ENCODE results near the gene AVPR2. TPM values are rescaled to one million over a fixed set of nuclear protein-coding genes. Genes with fewer than 3 reads are reported as not detected.

AVPR2 gene
- total RNA-seq, 1 experiment from 2014 or later, result not detected

DNA sequence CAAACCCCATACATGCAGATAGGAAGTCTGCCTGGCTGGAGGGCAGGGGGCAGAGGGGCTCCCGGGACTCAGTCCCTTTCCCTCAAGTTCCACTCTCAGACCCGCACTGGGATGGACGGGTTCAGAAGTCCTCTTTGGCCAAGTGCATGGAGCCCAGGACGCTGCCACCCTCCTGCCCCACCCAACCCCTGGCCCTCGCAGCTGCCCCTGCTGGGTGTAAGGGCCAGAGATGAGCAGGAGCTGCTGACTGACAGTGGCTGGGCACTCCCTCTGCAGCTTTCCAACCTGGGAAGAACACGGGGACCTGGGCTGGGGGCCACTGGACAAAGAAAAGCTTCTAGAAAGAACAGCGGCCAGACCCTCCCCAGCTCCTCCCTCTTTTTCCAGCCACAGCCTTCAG lies 21.9 kb upstream of the AVPR2 start:
- Histone ChIP-seq H2AFZ (ENCODE audit: low read depth, low read length, poor library complexity, severe bottlenecking) (no peak overlapping the region), H3K4me1 (ENCODE audit: control insufficient read depth in 1 of 2, insufficient read depth in 2 of 2, low read length in 2 of 2) (peaks cover 9 to 37% of the 10 kb centered on the region in 2 experiments), H3K27ac (ENCODE audit: low read depth, low read length) (no peak overlapping the region), H3K9ac (ENCODE audit: low read length) (no peak overlapping the region), H4K20me1 (ENCODE audit: insufficient read depth) (no peaks in the 10 kb centered on the region), H3K9me2 (ENCODE audit: insufficient read depth) (no peaks in the 10 kb centered on the region), H3K4me2 (ENCODE audit: low read length) (peak overlapping the region; percentile 17; the same call in 1 of the 2 replicates), H3K79me2 (ENCODE audit: insufficient read depth, low read length) (no peaks in the 10 kb centered on the region), H3K4me3 (replicated peaks in 1 of 2; ENCODE audit: low read depth in 1 of 2, low read length in 2 of 2) (no peak overlapping the region), H3K36me3 (ENCODE audit: control insufficient read depth in 1 of 2, insufficient read depth in 2 of 2, low read length in 2 of 2) (no peaks in the 10 kb centered on the region), H3K27me3 (ENCODE audit: insufficient read depth, low read length) (no peaks in the 10 kb centered on the region), H3K9me3 (ENCODE audit: control insufficient read depth in 1 of 2, insufficient read depth in 1 of 2, low read depth in 1 of 2, low read length in 2 of 2) (no peaks in the 10 kb centered on the region)
- BruUV-seq (replicated peaks), result no TSS peak
- ChIA-PET RAD21 (ENCODE audit: low non-redundant PET in 1 of 2, low total read pairs in 2 of 2, uncharacterized antibody in 2 of 2, unreplicated experiment in 2 of 2) (no interaction called here), POLR2A (no interaction called here), CTCF (no interaction called here)
- intact Hi-C loops (cut with micrococcal nuclease), result no loop called here
- no peak for ATAC-seq
- TF ChIP-seq ATF3 (IDR thresholded peaks at IDR 0.05) (no peak), ELF1 (IDR thresholded peaks at IDR 0.05; ENCODE audit: borderline replicate concordance, low read depth) (no peak), SP1 (IDR thresholded peaks at IDR 0.05; ENCODE audit: low read depth) (no peak), RAD21 (IDR thresholded peaks at IDR 0.05; ENCODE audit: low read depth) (no peak), CBX3 (IDR thresholded peaks at IDR 0.05; ENCODE audit: low read depth) (no peak), ZNF274 (IDR thresholded peaks at IDR 0.05; ENCODE audit: low read depth, low read length) (no peak), CEBPB (IDR thresholded peaks at IDR 0.05; ENCODE audit: low read depth) (no peak), REST (IDR thresholded peaks at IDR 0.05; ENCODE audit: low read depth) (no peak)
- TF ChIP-seq, protein P1, sequence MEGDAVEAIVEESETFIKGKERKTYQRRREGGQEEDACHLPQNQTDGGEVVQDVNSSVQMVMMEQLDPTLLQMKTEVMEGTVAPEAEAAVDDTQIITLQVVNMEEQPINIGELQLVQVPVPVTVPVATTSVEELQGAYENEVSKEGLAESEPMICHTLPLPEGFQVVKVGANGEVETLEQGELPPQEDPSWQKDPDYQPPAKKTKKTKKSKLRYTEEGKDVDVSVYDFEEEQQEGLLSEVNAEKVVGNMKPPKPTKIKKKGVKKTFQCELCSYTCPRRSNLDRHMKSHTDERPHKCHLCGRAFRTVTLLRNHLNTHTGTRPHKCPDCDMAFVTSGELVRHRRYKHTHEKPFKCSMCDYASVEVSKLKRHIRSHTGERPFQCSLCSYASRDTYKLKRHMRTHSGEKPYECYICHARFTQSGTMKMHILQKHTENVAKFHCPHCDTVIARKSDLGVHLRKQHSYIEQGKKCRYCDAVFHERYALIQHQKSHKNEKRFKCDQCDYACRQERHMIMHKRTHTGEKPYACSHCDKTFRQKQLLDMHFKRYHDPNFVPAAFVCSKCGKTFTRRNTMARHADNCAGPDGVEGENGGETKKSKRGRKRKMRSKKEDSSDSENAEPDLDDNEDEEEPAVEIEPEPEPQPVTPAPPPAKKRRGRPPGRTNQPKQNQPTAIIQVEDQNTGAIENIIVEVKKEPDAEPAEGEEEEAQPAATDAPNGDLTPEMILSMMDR (IDR thresholded peaks at IDR 0.05 in 2 of 3, conservative IDR thresholded peaks at IDR 0.05 in 1 of 3; ENCODE audit: borderline replicate concordance in 1 of 3, insufficient read depth in 1 of 3, low read depth in 2 of 3, low read length in 2 of 3), result no peak
- DNase-seq (ENCODE audit: low read depth, low spot score), result no peak

Measured in HCT116 (cell line).